Measurements from ENCODE around the gene PTPN14. TPM values are rescaled to one million over a fixed set of nuclear protein-coding genes. Genes with fewer than 3 reads are reported as not detected.

PTPN14 gene
- total RNA-seq, 1 experiment from 2014 or later, result 243 TPM

DNA sequence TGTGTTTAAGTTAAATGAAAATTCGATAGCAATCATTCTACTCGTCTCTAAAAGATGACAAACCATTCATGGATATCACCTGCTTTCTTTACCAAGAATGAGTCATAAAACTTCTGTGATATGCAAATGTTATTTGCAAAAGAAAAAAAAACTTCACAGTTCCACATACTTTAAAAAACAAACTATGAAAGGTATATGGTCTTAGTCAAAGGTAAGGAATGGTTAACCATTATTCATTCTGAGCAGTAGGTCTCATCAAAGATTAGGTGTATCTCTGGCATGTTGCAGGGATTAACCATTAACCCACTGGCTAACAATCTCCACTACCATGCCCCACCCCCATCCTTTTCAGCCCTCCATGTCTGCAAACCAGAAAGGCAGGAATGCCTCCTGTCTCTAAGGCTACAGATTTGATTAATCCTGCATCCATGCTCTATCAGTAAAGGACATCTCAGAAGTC lies 44.4 kb downstream of the PTPN14 start:
- intact Hi-C loops (cut with micrococcal nuclease), result no loop called here
- ChIA-PET POLR2A (interaction anchor here (2.3 to 2.9 kb wide), 4 partner anchors 10 to 42 kb away, joined by 5 to 11 read pairs (median 8); no protein-coding TSS in a partner anchor), CTCF (interaction anchor here (0.7 to 1.4 kb wide), 5 partner anchors 8 to 248 kb away, joined by 3 to 7 read pairs (median 4); partner anchors contain the start of gene PTPN14)
- no peak for DNase-seq (ENCODE audit: unreplicated experiment)
- H3K4me3 Mint-ChIP-seq (ENCODE audit: unreplicated experiment), result no peak overlapping the region
- TF ChIP-seq CTCF (IDR thresholded peaks at IDR 0.05; ENCODE audit: unreplicated experiment), result no peak
- H3K4me1 Mint-ChIP-seq (ENCODE audit: insufficient read depth, unreplicated experiment), result peaks cover 44% of the 10 kb centered on the region
- peaks cover 49% of the 10 kb centered on the region for H3K36me3 Mint-ChIP-seq (ENCODE audit: insufficient read depth, unreplicated experiment)
- peaks cover 2% of the 10 kb centered on the region for H3K9me3 Mint-ChIP-seq (ENCODE audit: unreplicated experiment)
- H3K27ac Mint-ChIP-seq (ENCODE audit: low read depth, unreplicated experiment), result no peak overlapping the region
- BruUV-seq (replicated peaks), result no TSS peak
- no peaks in the 10 kb centered on the region for H3K27me3 Mint-ChIP-seq (ENCODE audit: insufficient read depth, unreplicated experiment)

- POLR2A ChIA-PET, result interaction anchor here (0.6 to 2.4 kb wide), 10 partner anchors 10 to 1714 kb away, joined by 3 to 6 read pairs (median 4); partner anchors contain the start of gene NSL1
- H3K27me3 Mint-ChIP-seq (ENCODE audit: insufficient read depth, unreplicated experiment), result no peaks in the 10 kb centered on the region
- H3K4me1 Mint-ChIP-seq (ENCODE audit: insufficient read depth, unreplicated experiment), result peaks cover 43% of the 10 kb centered on the region
- BruUV-seq (replicated peaks), result no TSS peak
- DNase-seq (ENCODE audit: unreplicated experiment), result peak; percentile 30
- no peak for TF ChIP-seq CTCF (IDR thresholded peaks at IDR 0.05; ENCODE audit: unreplicated experiment)
- H3K9me3 Mint-ChIP-seq (ENCODE audit: unreplicated experiment), result no peaks in the 10 kb centered on the region
- CTCF ChIA-PET, result interaction anchor here (0.5 to 1.7 kb wide), 5 partner anchors 8 to 176 kb away, joined by 3 to 8 read pairs (median 3); no protein-coding TSS in a partner anchor
- H3K4me3 Mint-ChIP-seq (ENCODE audit: unreplicated experiment), result no peak overlapping the region
- peak overlapping the region; percentile 27 for H3K27ac Mint-ChIP-seq (ENCODE audit: low read depth, unreplicated experiment)
- H3K36me3 Mint-ChIP-seq (ENCODE audit: insufficient read depth, unreplicated experiment), result peaks cover 33% of the 10 kb centered on the region
- intact Hi-C loops (cut with micrococcal nuclease), result no loop called here
These were observed 46.3 kb downstream of the PTPN14 start for GRCh38 chr1:214505134-214505533.

DNA sequence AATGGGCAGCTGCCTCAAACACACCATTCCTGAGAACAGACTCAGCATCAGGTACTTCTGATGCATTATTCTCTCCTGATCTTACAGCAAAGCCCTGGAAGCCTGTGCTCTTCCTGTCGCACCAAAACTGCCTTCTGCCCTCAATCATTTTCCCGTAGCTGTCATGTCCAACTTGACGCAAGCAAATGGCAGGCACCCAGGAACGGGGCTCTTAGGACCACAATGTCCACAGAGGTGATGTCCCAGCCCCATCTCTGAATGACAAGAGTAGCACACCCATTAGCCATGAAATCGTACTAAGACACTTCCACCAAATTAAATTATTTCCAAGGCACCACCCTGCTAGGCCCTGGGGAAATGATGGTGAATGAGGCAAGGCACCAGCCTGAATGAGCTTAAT lies 47.1 kb downstream of the PTPN14 start:
- Mint-ChIP-seq H3K27ac (ENCODE audit: low read depth, unreplicated experiment) (no peak overlapping the region), H3K4me1 (ENCODE audit: insufficient read depth, unreplicated experiment) (peaks cover 44% of the 10 kb centered on the region), H3K36me3 (ENCODE audit: insufficient read depth, unreplicated experiment) (peaks cover 33% of the 10 kb centered on the region), H3K4me3 (ENCODE audit: unreplicated experiment) (no peak overlapping the region), H3K27me3 (ENCODE audit: insufficient read depth, unreplicated experiment) (no peaks in the 10 kb centered on the region), H3K9me3 (ENCODE audit: unreplicated experiment) (no peaks in the 10 kb centered on the region)
- no peak for TF ChIP-seq CTCF (IDR thresholded peaks at IDR 0.05; ENCODE audit: unreplicated experiment)
- intact Hi-C loops (cut with micrococcal nuclease), result no loop called here
- CTCF ChIA-PET, result interaction anchor here (0.5 to 1.7 kb wide), 7 partner anchors 8 to 175 kb away, joined by 3 to 8 read pairs (median 3); no protein-coding TSS in a partner anchor
- no TSS peak for BruUV-seq (replicated peaks)
- DNase-seq (ENCODE audit: unreplicated experiment), result no peak
- POLR2A ChIA-PET, result interaction anchor here (0.6 to 2.1 kb wide), 10 partner anchors 8 to 1713 kb away, joined by 3 to 9 read pairs (median 5); partner anchors contain the start of genes NSL1 and PTPN14

- no peak for DNase-seq (ENCODE audit: unreplicated experiment)
- POLR2A ChIA-PET, result interaction anchor here (1.0 to 2.1 kb wide), 10 partner anchors 9 to 79 kb away, joined by 3 to 9 read pairs (median 6); partner anchors contain the start of gene PTPN14
- CTCF ChIA-PET, result interaction anchor here (0.5 to 1.0 kb wide), 6 partner anchors 18 to 123 kb away, joined by 3 read pairs; no protein-coding TSS in a partner anchor
- Mint-ChIP-seq H3K36me3 (ENCODE audit: insufficient read depth, unreplicated experiment) (peaks cover 33% of the 10 kb centered on the region), H3K4me3 (ENCODE audit: unreplicated experiment) (no peak overlapping the region), H3K27me3 (ENCODE audit: insufficient read depth, unreplicated experiment) (no peaks in the 10 kb centered on the region), H3K27ac (ENCODE audit: low read depth, unreplicated experiment) (peak overlapping the region; percentile 3), H3K9me3 (ENCODE audit: unreplicated experiment) (no peaks in the 10 kb centered on the region), H3K4me1 (ENCODE audit: insufficient read depth, unreplicated experiment) (peaks cover 44% of the 10 kb centered on the region)
- intact Hi-C loops (cut with micrococcal nuclease), result no loop called here
- BruUV-seq (replicated peaks), result no TSS peak
- TF ChIP-seq CTCF (IDR thresholded peaks at IDR 0.05; ENCODE audit: unreplicated experiment), result no peak
These were observed 47.8 kb downstream of the PTPN14 start for GRCh38 chr1:214503553-214503952.

Data from MCF 10A (cell line).